Limb (tissue), 2 donors: ENCODE data around the gene KIF1A.

Source experiments
- DNase-seq, 2 donors: peaks; one replicate each; pipeline ENCODE4 v3.0.0-alpha.2; 2016; ENCODE audit errors: extremely low spot score in 2 of 2

The KIF1A gene

GRCh38 chr2:240820607-240821428 is 799 bp upstream of the KIF1A start:
- DNase-seq: peak in 1 of 2 donors; percentile 75

- DNase-seq: peak in 1 of 2 donors; percentile 58
Observed at GRCh38 chr2:240819126-240819857, 727 bp downstream of the KIF1A start.

- no peak for DNase-seq
Observed at GRCh38 chr2:240818293-240819125, 1.5 kb downstream of the KIF1A start.

- no peak for DNase-seq
Observed at GRCh38 chr2:240817496-240818292, 2.3 kb downstream of the KIF1A start.

- DNase-seq: no peak
Observed at GRCh38 chr2:240816584-240817495, 3.2 kb downstream of the KIF1A start.

GRCh38 chr2:240815761-240816583 is 4.0 kb downstream of the KIF1A start:
- DNase-seq: no peak

- DNase-seq: no peak
Observed at GRCh38 chr2:240814946-240815760, 4.9 kb downstream of the KIF1A start.

- DNase-seq: no peak
Observed at GRCh38 chr2:240814280-240814679, 5.7 kb downstream of the KIF1A start.

GRCh38 chr2:240813231-240813921 is 6.6 kb downstream of the KIF1A start:
- DNase-seq: no peak

- DNase-seq: no peak
Observed at GRCh38 chr2:240812721-240813120, 7.3 kb downstream of the KIF1A start.

GRCh38 chr2:240812301-240812680 is 7.7 kb downstream of the KIF1A start:
- no peak for DNase-seq

- DNase-seq: no peak
Observed at GRCh38 chr2:240811346-240812300, 8.4 kb downstream of the KIF1A start.

- no peak for DNase-seq
Observed at GRCh38 chr2:240810621-240811020, 9.4 kb downstream of the KIF1A start.

GRCh38 chr2:240810199-240810598 is 9.8 kb downstream of the KIF1A start:
- no peak for DNase-seq

GRCh38 chr2:240809276-240809675 is 10.7 kb downstream of the KIF1A start:
- DNase-seq: no peak

- no peak for DNase-seq
Observed at GRCh38 chr2:240806459-240806858, 13.6 kb downstream of the KIF1A start.

- no peak for DNase-seq
Observed at GRCh38 chr2:240806006-240806405, 14.0 kb downstream of the KIF1A start.
